NCI-H2227 treated with DMSO at 0.1 percent for 48 hours (cell line): ENCODE measurements around the gene GPS2.
A peak's percentile ranks its signal among the peaks of the same experiment; 100 is the strongest.

Experiments used
- DNase-seq: peaks from one replicate; lab custom pipeline; 2025; lab: John Stamatoyannopoulos, UW

Gene GPS2

GRCh38 chr17:7317161-7317803 lies 2.1 kb upstream of the GPS2 start:
- no peak for DNase-seq

GRCh38 chr17:7315570-7316235 lies 543 bp upstream of the GPS2 start:
- DNase-seq: no peak

- no peak for DNase-seq
Observed at GRCh38 chr17:7313890-7314718, 1.1 kb downstream of the GPS2 start.

DNA sequence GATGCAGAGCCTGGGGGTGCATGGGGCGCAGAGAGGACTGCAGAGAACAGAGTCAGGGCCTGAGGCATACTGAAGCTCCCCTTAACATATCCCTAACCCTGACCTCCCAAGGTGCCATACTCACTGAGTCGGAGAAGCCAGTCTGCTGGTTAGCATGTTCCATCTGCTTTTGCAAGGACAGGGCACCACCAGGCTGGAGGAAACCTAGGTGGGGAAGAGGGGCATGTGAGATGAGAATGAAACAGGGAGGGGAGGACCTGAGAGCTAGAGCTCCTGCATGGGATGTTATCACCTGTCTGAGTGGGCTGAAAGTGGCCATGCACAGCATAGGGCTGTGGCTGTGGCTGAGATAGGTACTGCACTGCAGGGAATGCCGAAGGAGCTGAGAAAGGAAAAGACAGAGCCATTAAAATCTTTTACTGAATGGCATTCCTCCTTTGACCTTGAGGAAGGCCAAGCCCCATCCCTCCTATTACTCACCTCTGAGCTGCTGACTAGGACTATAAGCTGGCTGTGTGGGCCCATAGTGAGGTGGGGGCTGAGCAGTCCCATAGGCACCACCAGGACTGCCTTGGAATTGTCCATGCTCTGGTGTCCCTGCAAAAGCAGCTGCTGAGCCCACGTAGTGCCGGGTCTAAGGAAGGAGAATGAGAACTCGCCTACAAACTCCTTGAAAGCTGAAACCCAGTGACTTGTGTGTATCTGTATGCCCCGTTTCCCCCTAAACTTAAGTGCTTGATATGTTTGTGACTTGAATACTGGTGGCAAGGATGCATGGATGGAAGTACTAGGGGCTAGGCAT lies 1.9 kb downstream of the GPS2 start:
- DNase-seq: no peak

DNA sequence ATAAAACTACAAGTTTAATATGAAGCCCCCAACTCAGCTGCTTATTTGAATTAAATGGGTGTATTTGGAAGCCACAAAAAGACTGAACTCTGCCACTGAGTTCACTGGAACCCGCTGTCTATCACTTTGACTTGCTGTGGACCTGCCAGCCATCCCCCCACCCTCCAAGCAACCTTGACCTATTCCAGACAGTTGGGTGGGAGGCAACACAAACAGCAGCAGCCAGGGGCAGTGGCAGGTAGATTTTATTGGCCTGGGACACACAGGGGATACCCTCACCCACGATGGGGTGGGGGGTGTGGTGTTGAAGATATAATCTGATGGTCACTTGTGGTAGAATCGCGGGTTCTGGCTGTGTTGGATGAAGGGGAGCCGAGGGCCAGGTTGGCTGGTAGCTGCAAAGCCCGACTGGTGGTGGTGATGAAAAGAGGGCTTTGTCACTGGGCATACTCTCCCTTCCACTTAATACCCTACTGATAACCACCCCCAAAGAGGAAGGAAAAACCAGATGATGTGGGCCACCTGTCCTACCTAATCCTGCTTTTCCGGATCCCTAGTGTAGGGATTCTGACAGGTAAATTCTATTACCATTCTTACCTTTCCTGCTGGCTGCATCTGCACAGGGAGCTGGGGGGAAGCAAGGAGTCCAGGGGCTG lies 2.6 kb downstream of the GPS2 start:
- DNase-seq: no peak

- no peak for DNase-seq
Observed at GRCh38 chr17:7311110-7311705, 4.0 kb downstream of the GPS2 start.

DNA sequence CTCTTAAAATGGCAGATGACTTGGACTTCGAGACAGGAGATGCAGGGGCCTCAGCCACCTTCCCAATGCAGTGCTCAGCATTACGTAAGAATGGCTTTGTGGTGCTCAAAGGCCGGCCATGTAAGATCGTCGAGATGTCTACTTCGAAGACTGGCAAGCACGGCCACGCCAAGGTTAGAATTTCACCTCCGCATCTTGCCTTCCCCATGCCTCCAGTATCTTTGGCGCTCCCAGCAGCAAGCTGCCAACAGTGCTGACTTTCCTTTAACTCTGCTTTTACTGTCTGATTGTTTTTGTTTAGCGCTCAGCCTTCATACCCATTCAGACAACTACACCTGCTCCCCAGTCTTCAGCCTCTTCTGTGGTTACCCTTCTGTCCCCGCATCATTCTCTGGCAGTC lies 5.5 kb downstream of the GPS2 start:
- DNase-seq: no peak

GRCh38 chr17:7308625-7309433 lies 6.3 kb downstream of the GPS2 start:
- peak; percentile 75 for DNase-seq

DNA sequence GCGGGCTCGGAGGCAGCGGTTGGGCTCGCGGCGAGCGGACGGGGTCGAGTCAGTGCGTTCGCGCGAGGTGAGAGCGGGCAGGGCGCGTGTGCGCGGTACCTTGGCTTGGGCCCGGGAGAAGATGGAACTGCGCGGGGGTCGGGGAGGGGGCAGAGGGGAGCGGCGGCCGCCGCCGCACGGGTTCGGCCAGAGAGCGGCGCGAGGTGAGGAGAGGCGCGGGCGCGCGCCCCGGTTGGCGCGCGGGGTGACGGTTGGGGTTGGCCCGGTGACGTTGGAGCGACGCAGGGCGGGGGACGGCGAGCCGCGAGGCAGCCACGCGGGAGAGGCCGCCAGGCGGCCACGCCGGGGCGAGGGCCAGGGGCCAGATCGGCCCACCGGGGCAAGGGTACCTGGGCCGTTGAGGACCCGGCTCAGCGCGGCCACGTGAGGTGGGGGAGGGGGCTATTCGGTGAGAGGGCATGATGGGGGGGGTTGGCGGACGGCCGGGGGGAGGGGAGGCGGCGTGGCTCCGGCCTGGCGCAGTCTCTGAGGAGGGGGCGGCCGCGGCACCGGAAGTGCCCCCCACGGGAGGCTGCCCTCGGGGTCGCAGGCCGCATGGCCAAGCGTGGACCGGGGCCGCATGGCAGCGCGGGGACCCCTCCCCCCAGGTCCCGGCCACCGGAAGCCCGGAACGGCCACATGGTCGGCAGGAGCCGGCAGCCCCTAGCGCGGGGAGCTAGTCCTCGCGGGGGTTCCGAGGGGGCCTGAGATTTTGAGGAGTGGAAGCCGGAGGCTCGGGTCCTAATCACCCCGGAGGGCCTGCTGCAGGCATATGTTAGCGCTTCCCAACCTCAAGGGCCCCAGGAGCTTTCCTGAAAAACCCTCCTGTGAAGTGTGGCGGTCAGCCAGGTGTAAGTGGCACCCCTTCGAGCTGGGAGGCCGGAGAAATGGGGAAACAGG lies 7.2 kb downstream of the GPS2 start:
- no peak for DNase-seq

- peak; percentile 99 for DNase-seq
Observed at GRCh38 chr17:7306911-7307685, 8.1 kb downstream of the GPS2 start, which contains the start of gene EIF5A. Gene EIF5A (plus strand): TSS chr17:7307628. CDS start chr17:7309636, 2,008 bp downstream.

DNA sequence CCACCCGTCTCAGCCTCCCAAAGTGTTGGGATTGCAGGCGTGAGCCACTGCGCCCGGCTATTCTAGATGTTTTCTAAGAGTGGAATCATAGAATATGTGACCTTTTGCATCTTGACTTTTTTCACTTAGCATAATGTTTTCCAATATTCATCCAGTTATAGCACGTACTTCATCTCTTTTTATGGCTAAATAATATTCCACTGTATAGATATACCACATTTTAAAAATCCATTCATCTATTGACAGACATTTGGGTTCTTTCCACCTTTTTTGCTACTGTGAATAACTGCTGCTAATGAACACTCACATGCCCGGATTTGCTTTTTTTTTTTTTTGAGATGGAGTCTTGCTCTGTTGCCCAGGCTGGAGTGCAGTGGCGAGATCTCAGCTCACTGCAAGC lies 11.0 kb downstream of the GPS2 start:
- no peak for DNase-seq

GRCh38 chr17:7296189-7296861 lies 18.8 kb downstream of the GPS2 start:
- DNase-seq: peak; percentile 49

DNA sequence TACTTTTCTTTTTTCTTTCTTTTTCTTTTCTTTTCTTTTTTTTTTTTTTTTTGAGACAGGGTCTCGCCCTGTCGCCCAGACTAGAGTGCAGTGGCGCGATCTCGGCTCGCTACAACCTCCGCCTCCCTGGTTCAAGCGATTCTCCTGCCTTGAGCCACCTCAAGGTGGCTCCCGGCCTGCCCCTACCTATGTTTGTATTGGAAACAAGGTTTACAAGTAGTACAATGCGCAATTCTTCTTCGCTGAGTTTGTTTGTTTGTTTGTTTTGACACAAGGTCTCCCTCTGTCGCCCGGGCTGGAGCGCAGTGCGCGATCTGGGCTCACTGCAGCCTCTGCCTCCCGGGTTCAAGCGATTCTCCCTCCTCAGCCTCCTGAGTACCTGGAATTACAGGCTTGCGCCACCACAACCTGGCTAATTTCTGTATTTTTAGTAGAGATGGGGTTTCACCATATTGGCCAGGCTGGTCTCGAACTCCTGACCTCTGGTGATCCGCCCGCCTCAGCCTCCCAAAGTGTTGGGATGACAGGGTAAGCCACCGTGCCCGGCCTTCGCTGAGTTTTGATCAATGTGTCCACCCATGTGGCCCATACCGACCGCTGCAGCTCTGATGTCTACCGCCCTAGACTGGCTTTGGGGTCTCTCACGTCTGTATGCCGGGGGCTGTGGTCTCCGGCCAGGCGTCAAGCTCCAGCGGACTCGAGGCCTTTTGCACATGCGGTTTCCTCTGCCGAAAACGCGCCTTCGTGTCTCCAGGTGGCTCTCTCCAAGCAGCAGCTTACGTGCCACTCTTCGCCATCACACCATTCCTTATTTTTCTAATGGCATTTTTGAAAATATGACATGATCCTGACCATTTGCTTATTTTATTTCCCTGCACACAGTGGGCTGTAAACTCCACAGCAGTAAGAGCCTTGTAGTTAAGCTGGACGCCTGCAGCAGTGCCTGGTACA lies 19.7 kb downstream of the GPS2 start:
- DNase-seq: no peak

DNA sequence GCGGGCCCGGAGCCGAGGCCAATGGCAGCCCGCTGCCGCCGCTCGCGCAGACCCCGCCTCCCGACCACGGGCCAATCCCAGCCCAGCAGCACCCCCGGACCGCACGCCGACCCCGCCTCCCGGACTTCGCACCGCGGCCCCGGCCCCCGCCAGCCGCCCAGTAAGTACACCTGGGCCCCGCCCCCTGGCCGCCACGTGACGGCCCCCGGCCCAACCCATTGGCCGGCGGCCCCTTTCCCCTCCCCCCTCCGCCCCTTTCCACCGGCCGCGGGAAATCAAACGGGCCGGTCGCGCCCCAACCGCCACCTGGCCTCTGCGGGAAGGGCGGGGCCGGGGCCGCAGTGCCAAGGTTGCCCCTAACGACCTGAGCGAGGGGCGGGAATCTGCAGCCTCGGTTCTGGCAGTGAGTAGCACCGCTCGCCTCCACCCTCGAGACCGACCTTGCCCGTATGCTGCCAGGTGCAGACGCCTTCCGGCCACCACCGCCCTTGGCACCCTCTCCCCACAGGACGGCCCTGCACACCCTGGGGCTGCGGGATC lies 20.5 kb downstream of the GPS2 start, which contains the start of gene YBX2:
YBX2 (minus strand) TSS at position 26 of the 540 bp plus-strand sequence. CDS start 139 bp downstream, outside the sequence.
- DNase-seq: peak; percentile 92

DNA sequence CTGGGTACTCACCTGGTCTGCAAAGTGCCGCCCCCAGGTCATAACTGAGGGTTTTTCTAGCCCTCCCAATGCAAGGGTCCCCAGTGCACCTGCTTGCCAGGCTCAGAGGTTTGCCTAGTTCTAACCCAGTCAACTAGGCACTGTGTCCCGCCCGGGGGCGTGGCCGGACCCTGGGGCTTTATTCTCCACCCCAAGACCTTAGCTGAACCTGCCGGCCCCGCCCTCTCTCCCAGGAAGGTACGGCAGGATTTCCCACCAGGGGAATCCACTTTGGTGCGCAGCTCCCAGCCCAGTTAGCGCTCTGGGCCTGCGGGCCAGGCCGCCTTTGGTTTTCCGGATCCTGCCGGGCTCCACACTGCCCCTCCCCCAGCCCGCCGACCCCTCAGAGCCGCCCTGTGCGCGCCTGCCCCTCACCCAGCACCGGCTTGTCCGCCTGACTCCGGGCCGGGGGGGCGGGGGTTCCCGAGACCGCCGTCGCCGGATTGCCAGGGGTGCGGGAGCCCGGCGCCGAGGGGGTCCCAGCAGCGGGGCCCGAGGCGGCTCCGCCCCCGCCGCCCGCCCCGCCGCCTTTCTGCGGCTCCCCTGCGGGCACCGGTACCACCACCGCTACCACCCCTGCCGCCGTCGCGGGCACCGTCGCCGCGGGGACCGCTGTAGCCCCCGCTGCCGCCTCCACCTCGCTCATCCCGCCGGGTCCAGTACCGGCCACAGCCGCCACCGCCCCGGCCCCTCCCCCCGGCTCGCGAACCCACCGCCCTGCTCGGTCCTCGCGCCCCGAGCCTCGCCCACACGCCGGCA lies 21.1 kb downstream of the GPS2 start:
- DNase-seq: no peak
